OCI-LY1 (cell line): ENCODE data around the gene KRTAP29-1.
"Not testable (repeated sequence)": the region's sequence is repeated elsewhere in the genome, so short reads cannot be mapped to it uniquely, and the experiment has no call there.

Experiments used
- H2AFZ ChIP-seq: fragments of 200-600 bp; sonication (generic), shearing (Covaris generic); 2 replicates; pipeline ENCODE4 v1.6.0; 2014; ENCODE audit warnings: antibody characterized with exemption, mild to moderate bottlenecking, low read length
- H3F3A ChIP-seq: fragments of 200-600 bp; sonication (generic), shearing (Covaris generic); 2 replicates; pipeline ENCODE4 v1.6.0; 2014; ENCODE audit warnings: mild to moderate bottlenecking, antibody characterized with exemption, low read length, moderate library complexity; ENCODE audit not compliant: insufficient read depth
- H3K27ac ChIP-seq: fragments of 200-600 bp; sonication (generic); 2 replicates; pipeline ENCODE4 v1.5.1; 2014; ENCODE audit warnings: low read length, mixed run types, mild to moderate bottlenecking, low read depth; ENCODE audit not compliant: poor library complexity, severe bottlenecking
- H3K27me3 ChIP-seq: fragments of 200-600 bp; sonication (generic); 2 replicates; pipeline ENCODE4 v1.6.0; 2014; ENCODE audit warnings: antibody characterized with exemption, mild to moderate bottlenecking, low read length, moderate library complexity; ENCODE audit not compliant: insufficient read depth
- H3K36me3 ChIP-seq: fragments of 200-600 bp; sonication (generic); 2 replicates; pipeline ENCODE4 v1.6.1; 2014; ENCODE audit warnings: mild to moderate bottlenecking, antibody characterized with exemption, low read length, moderate library complexity, mixed read lengths; ENCODE audit not compliant: insufficient read depth
- H3K4me1 ChIP-seq: fragments of 200-600 bp; sonication (generic); 2 replicates; pipeline ENCODE4 v1.5.1; 2014; ENCODE audit warnings: mild to moderate bottlenecking, low read length, moderate library complexity; ENCODE audit not compliant: insufficient read depth, severe bottlenecking
- H3K4me2 ChIP-seq: fragments of 200-600 bp; sonication (generic), shearing (Covaris generic); 2 replicates; pipeline ENCODE4 v1.6.1; 2014; ENCODE audit warnings: low read length
- H3K4me3 ChIP-seq: fragments of 200-600 bp; sonication (generic); 2 replicates; pipeline ENCODE4 v1.5.1; 2014; ENCODE audit warnings: low read length, low read depth, mild to moderate bottlenecking, mixed read lengths; ENCODE audit not compliant: poor library complexity, severe bottlenecking
- H3K79me2 ChIP-seq: fragments of 200-600 bp; shearing (Covaris generic); 2 replicates; pipeline ENCODE4 v1.6.1; 2016; ENCODE audit warnings: mixed run types, low read length, mixed read lengths; ENCODE audit not compliant: insufficient read depth
- H3K9ac ChIP-seq: fragments of 200-600 bp; sonication (generic), shearing (Covaris generic); 2 replicates; pipeline ENCODE4 v1.6.1; 2014; ENCODE audit warnings: mild to moderate bottlenecking, low read length, mixed read lengths
- H3K9me2 ChIP-seq: fragments of 200-600 bp; sonication (generic), shearing (Covaris generic); 2 replicates; pipeline ENCODE4 v1.6.1; 2014; ENCODE audit warnings: low read depth, mild to moderate bottlenecking, low read length, mixed read lengths
- H3K9me3 ChIP-seq: fragments of 200-600 bp; shearing (Covaris generic); 2 replicates; pipeline ENCODE4 v1.6.1; 2014; ENCODE audit warnings: low read length, mixed read lengths
- H4K20me1 ChIP-seq: fragments of 200-600 bp; sonication (generic), shearing (Covaris generic); 2 replicates; pipeline ENCODE4 v1.6.0; 2016; ENCODE audit warnings: mild to moderate bottlenecking, low read length; ENCODE audit not compliant: insufficient read depth
- EZH2 ChIP-seq: fragments of 200-600 bp; sonication (generic), shearing (Covaris generic); IDR thresholded peaks from 2 replicates; pipeline ENCODE4 v1.8.0; 2017; ENCODE audit warnings: borderline replicate concordance, mixed run types, mild to moderate bottlenecking, antibody characterized with exemption, low read length, moderate library complexity, mixed read lengths
- TF ChIP-seq, protein P1 (sequence below): fragments of 200-600 bp; sonication (generic), shearing (Covaris generic); IDR thresholded peaks from 2 replicates; pipeline ENCODE4 v1.5.1; 2017; ENCODE audit warnings: mild to moderate bottlenecking, antibody characterized with exemption, low read length, moderate library complexity, mixed read lengths

KRTAP29-1 gene, protein sequence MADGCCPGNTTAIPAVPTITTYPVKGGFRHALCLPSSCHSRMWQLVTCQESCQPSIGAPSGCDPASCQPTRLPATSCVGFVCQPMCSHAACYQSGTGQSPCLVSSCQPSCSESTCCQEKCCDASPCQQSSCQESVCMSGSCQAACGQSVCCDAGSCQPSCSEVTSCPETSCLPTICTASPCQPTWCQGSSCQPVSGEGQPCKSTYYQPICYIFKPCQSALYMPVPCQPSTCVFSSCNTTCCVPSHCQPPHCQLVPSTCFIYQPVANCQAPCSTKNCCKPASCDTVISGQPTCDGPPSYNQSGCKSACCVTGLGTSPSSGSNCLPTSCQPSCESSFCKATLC

GRCh38 chr17:41301916-41302901 lies at the start of gene KRTAP29-1:
Gene KRTAP29-1 (minus strand): TSS chr17:41302851. CDS start chr17:41302851, 0 bp downstream.
- H3K4me2 ChIP-seq: no peak within 1 kb of the TSS
- H3F3A ChIP-seq: no peaks in the 10 kb centered on the region
- no peaks in the 10 kb centered on the region for H3K27me3 ChIP-seq
- no peaks in the 10 kb centered on the region for H3K9me3 ChIP-seq
- no peaks in the 10 kb centered on the region for H4K20me1 ChIP-seq
- no peak within 1 kb of the TSS for H3K9ac ChIP-seq
- no peaks in the 10 kb centered on the region for H3K9me2 ChIP-seq
- H3K79me2 ChIP-seq: no peaks in the 10 kb centered on the region
- H3K4me3 ChIP-seq: no peak within 1 kb of the TSS
- H2AFZ ChIP-seq: no peak within 1 kb of the TSS
- H3K36me3 ChIP-seq: no peaks in the 10 kb centered on the region
- H3K4me1 ChIP-seq: no peaks in the 10 kb centered on the region
- TF ChIP-seq, protein P1, sequence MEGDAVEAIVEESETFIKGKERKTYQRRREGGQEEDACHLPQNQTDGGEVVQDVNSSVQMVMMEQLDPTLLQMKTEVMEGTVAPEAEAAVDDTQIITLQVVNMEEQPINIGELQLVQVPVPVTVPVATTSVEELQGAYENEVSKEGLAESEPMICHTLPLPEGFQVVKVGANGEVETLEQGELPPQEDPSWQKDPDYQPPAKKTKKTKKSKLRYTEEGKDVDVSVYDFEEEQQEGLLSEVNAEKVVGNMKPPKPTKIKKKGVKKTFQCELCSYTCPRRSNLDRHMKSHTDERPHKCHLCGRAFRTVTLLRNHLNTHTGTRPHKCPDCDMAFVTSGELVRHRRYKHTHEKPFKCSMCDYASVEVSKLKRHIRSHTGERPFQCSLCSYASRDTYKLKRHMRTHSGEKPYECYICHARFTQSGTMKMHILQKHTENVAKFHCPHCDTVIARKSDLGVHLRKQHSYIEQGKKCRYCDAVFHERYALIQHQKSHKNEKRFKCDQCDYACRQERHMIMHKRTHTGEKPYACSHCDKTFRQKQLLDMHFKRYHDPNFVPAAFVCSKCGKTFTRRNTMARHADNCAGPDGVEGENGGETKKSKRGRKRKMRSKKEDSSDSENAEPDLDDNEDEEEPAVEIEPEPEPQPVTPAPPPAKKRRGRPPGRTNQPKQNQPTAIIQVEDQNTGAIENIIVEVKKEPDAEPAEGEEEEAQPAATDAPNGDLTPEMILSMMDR: no peak
- no peak for TF ChIP-seq EZH2
- H3K27ac ChIP-seq: no peak within 1 kb of the TSS

- Histone ChIP-seq H3K4me2 (no peak overlapping the region), H3K9me2 (no peaks in the 10 kb centered on the region), H3K9ac (no peak overlapping the region), H3K79me2 (no peaks in the 10 kb centered on the region), H3K27me3 (no peaks in the 10 kb centered on the region), H3K9me3 (no peaks in the 10 kb centered on the region), H3F3A (no peaks in the 10 kb centered on the region), H4K20me1 (no peaks in the 10 kb centered on the region), H3K4me3 (no peak overlapping the region), H3K36me3 (no peaks in the 10 kb centered on the region), H3K27ac (no peak overlapping the region), H3K4me1 (no peaks in the 10 kb centered on the region), H2AFZ (no peak overlapping the region)
- TF ChIP-seq, protein P1: no peak
- no peak for TF ChIP-seq EZH2
These were observed 48.5 kb upstream of the KRTAP29-1 start for GRCh38 chr17:41351177-41351576.

DNA sequence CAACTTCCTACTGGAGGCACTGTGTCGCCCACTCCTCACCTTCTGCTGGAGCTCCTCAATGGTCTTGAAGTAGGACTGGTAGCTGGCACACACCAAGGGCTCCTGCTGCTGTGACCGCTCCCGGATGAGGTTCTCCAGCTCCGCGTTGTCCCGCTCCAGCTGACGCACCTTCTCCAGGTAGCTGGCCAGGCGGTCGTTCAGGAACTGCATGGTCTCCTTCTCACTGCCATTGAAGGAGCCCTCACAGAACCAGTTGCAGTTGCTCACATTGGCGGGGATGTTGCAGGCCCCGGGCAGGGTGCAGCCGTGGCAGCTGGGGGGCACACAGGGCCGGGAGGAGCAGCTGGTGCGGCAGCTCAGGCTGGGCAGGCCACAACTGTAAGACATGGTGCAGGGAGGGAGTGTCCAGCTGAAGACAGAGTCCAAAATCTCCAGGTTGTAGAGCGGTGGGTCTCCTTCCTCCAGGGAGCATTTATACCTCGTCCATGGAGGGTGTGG lies 47.8 kb upstream of the KRTAP29-1 start, which contains the start of gene KRT33A:
KRT33A (minus strand) TSS at position 448 of the 498 bp plus-strand sequence; CDS start at position 387, 61 bp downstream.
- not testable (repeated sequence) for H3K79me2 ChIP-seq, H3K27ac ChIP-seq, H3K9ac ChIP-seq, H3K4me2 ChIP-seq, H3K9me2 ChIP-seq, H2AFZ ChIP-seq, H3K4me1 ChIP-seq, H3F3A ChIP-seq, H4K20me1 ChIP-seq, H3K4me3 ChIP-seq, H3K9me3 ChIP-seq, H3K27me3 ChIP-seq, H3K36me3 ChIP-seq
